ENCODE measurements around the gene PEAK3.

PEAK3 gene

GRCh38 chr19:2282062-2282861 is at the start of gene PEAK3:
Gene PEAK3 (minus strand): TSS chr19:2282175. CDS start chr19:2280931, 1,244 bp downstream.
- peak; percentile 52 to 61 for DNase-seq

- no peak for DNase-seq
Observed at GRCh38 chr19:2330632-2331284, 48.8 kb upstream of the PEAK3 start.

- no peak for DNase-seq
Observed at GRCh38 chr19:2330255-2330631, 48.3 kb upstream of the PEAK3 start.

- no peak for DNase-seq
Observed at GRCh38 chr19:2329501-2329916, 47.5 kb upstream of the PEAK3 start.

- no peak for DNase-seq
Observed at GRCh38 chr19:2329149-2329478, 47.1 kb upstream of the PEAK3 start.

GRCh38 chr19:2328401-2329148 is 46.6 kb upstream of the PEAK3 start, which contains the start of the genes LSM7 and SPPL2B:
Gene LSM7 (minus strand): TSS chr19:2328586. CDS start chr19:2328566, 20 bp downstream.
Gene SPPL2B (plus strand): TSS chr19:2328684. CDS start chr19:2328710, 26 bp downstream.
- peak; percentile 92 to 93 for DNase-seq

GRCh38 chr19:2327773-2328400 is 45.9 kb upstream of the PEAK3 start:
- peak; percentile 78 to 82 for DNase-seq

- no peak for DNase-seq
Observed at GRCh38 chr19:2326699-2327360, 44.9 kb upstream of the PEAK3 start.

- no peak for DNase-seq
Observed at GRCh38 chr19:2325281-2326046, 43.5 kb upstream of the PEAK3 start.

- DNase-seq: no peak
Observed at GRCh38 chr19:2324220-2324948, 42.4 kb upstream of the PEAK3 start.

GRCh38 chr19:2323707-2324106 is 41.7 kb upstream of the PEAK3 start:
- no peak for DNase-seq

- no peak for DNase-seq
Observed at GRCh38 chr19:2321565-2322283, 39.7 kb upstream of the PEAK3 start.

GRCh38 chr19:2320939-2321338 is 39.0 kb upstream of the PEAK3 start:
- no peak for DNase-seq

GRCh38 chr19:2320049-2320448 is 38.1 kb upstream of the PEAK3 start:
- DNase-seq: no peak

GRCh38 chr19:2319551-2319950 is 37.6 kb upstream of the PEAK3 start:
- no peak for DNase-seq

GRCh38 chr19:2318923-2319322 is 36.9 kb upstream of the PEAK3 start:
- DNase-seq: no peak

- no peak for DNase-seq
Observed at GRCh38 chr19:2317756-2318155, 35.8 kb upstream of the PEAK3 start.

GRCh38 chr19:2317300-2317699 is 35.3 kb upstream of the PEAK3 start:
- no peak for DNase-seq

GRCh38 chr19:2315818-2316353 is 33.9 kb upstream of the PEAK3 start:
- DNase-seq: peak; percentile 47 to 77
